HepG2 (cell line): ENCODE data around the gene SESN1. TPM values are rescaled to one million over a fixed set of nuclear protein-coding genes. Genes with fewer than 3 reads are reported as not detected.
A peak's percentile ranks its signal among the peaks of the same experiment; 100 is the strongest.

ENCODE experiments used
- ATAC-seq: fragments of 200-7000 bp; cut with Tn5 transposase; 3 replicates; pipeline ENCODE4 v1.9.1; 2020; ENCODE audit warnings: mild to moderate bottlenecking, moderate library complexity
- BruUV-seq: library from RNA; stranded (reverse); fragments of 400-500 nt; replicated peaks from 2 replicates; lab custom pipeline; 2021; lab: Mats Ljungman, UMichigan
- CTCF ChIA-PET: fragments of 300-600 bp; formaldehyde crosslinking; extraction: SDS; loops from one replicate; lab custom pipeline; 2021; ENCODE audit warnings: low total read pairs, inconsistent platforms, low intra/inter-chr PET ratio; lab: Yijun Ruan, JAX
- POLR2A ChIA-PET: fragments of 350-600 bp; sonication (Branson Sonifier 250); formaldehyde crosslinking; loops from one replicate; lab custom pipeline; 2020; ENCODE audit warnings: antibody characterized with exemption, inconsistent platforms; lab: Yijun Ruan, JAX
- DNase-seq: peaks from one replicate; pipeline ENCODE4 v3.0.0-alpha.2; 2015; ENCODE audit warnings: low spot score
- FAIRE-seq: peaks from 3 replicates; lab custom pipeline; 2011; peaks lifted over from hg19 to GRCh38; lab: Jason Lieb, UNC
- H2AFZ ChIP-seq: one replicate; pipeline ENCODE4 v1.6.1; 2011; ENCODE audit warnings: low read length, inconsistent platforms
- H3K27ac ChIP-seq: fragments of 300-600 bp; 3 replicates; pipeline ENCODE4 v1.8.0; 2011; ENCODE audit warnings: mixed run types, mild to moderate bottlenecking, mixed read lengths, low read length, inconsistent platforms; ENCODE audit not compliant: insufficient read depth; ENCODE audit errors: extremely low read length
- H3K27me3 ChIP-seq, 2 experiments: fragments of 200-600 bp in 1 of 2; 2 replicates in 1 of 2; 3 replicates in 1 of 2; pipeline versions ENCODE4 v1.6.0 to v1.8.0; 2011; ENCODE audit warnings: low read length in 2 of 2, mild to moderate bottlenecking in 2 of 2, moderate library complexity in 2 of 2, inconsistent platforms in 1 of 2; ENCODE audit not compliant: insufficient read depth in 2 of 2, control insufficient read depth in 1 of 2
- H3K36me3 ChIP-seq, 2 experiments: fragments of 200-600 bp in 1 of 2; replicated peaks in 1 of 2; 2 replicates in 1 of 2; 3 replicates in 1 of 2; pipeline versions ENCODE4 v1.5.1 to v1.8.0; 2011; ENCODE audit warnings: low read length in 2 of 2, inconsistent platforms in 1 of 2; ENCODE audit not compliant: insufficient read depth in 2 of 2, control insufficient read depth in 1 of 2
- H3K4me1 ChIP-seq: 2 replicates; pipeline ENCODE4 v1.5.1; 2012; ENCODE audit warnings: low read length, inconsistent platforms; ENCODE audit not compliant: insufficient read depth
- H3K4me2 ChIP-seq: 2 replicates; pipeline ENCODE4 v1.6.0; 2011; ENCODE audit warnings: low read depth, low read length, inconsistent platforms
- H3K4me3 ChIP-seq, 3 experiments: fragments of 200-600 bp in 1 of 3; sonication (generic), shearing (Covaris generic) in 1 of 3; replicated peaks in 1 of 3; 2 replicates each; pipeline ENCODE4 v1.5.1; 2011 to 2016; ENCODE audit warnings: low read length in 3 of 3, inconsistent platforms in 2 of 3, low read depth in 2 of 3, mild to moderate bottlenecking in 2 of 3, control low read depth in 1 of 3, mixed read lengths in 1 of 3; ENCODE audit not compliant: insufficient read depth in 1 of 3
- H3K79me2 ChIP-seq: one replicate; pipeline ENCODE4 v1.6.1; 2011; ENCODE audit warnings: low read length, inconsistent platforms; ENCODE audit not compliant: insufficient read depth
- H3K9ac ChIP-seq: 2 replicates; pipeline ENCODE4 v1.6.0; 2011; ENCODE audit warnings: mild to moderate bottlenecking, low read depth, low read length, inconsistent platforms; ENCODE audit not compliant: insufficient read depth
- H3K9me3 ChIP-seq: 2 replicates; pipeline ENCODE4 v1.5.1; 2012; ENCODE audit warnings: mild to moderate bottlenecking, low read length
- H4K20me1 ChIP-seq: 2 replicates; pipeline ENCODE4 v1.6.0; 2011; ENCODE audit warnings: inconsistent platforms, mild to moderate bottlenecking, low read length, moderate library complexity; ENCODE audit not compliant: insufficient read depth
- GATA4 ChIP-seq: sonication (generic); IDR thresholded peaks from 2 replicates; pipeline ENCODE4 v1.6.1; 2016; ENCODE audit warnings: antibody characterized with exemption, low read depth, borderline replicate concordance
- GPBP1L1 ChIP-seq: sonication (generic); formaldehyde crosslinking; IDR thresholded peaks from 2 replicates; pipeline ENCODE4 v1.5.0; 2020; ENCODE audit warnings: mild to moderate bottlenecking, missing genetic modification reagents
- HIC2 ChIP-seq: sonication (generic); formaldehyde crosslinking; IDR thresholded peaks from 2 replicates; pipeline ENCODE4 v1.9.0; 2022; ENCODE audit warnings: low read depth, missing genetic modification reagents
- HNF4A ChIP-seq: sonication (generic); formaldehyde crosslinking; IDR thresholded peaks from 2 replicates; pipeline ENCODE4 v1.4.0; 2020; ENCODE audit warnings: missing genetic modification reagents
- MAFF ChIP-seq: IDR thresholded peaks from 2 replicates; pipeline ENCODE4 v1.6.1; 2011; ENCODE audit warnings: low read depth, low read length, improper control_type of control experiment
- MAFK ChIP-seq, 2 experiments: IDR thresholded peaks in 1 of 2; conservative IDR thresholded peaks in 1 of 2; 2 replicates each; pipeline ENCODE4 v1.6.1; 2011; ENCODE audit warnings: improper control_type of control experiment in 2 of 2, low read length in 2 of 2
- MAX ChIP-seq: IDR thresholded peaks from 2 replicates; pipeline ENCODE4 v1.6.1; 2012; ENCODE audit warnings: inconsistent platforms
- MTERF4 ChIP-seq: sonication (generic); formaldehyde crosslinking; IDR thresholded peaks from 2 replicates; pipeline ENCODE4 v1.8.0; 2023; ENCODE audit warnings: mild to moderate bottlenecking, missing genetic modification reagents
- PCBP2 ChIP-seq: fragments of 200-400 bp; formaldehyde crosslinking; optimal IDR thresholded peaks from 2 replicates; pipeline ENCODE3; 2018; ENCODE audit warnings: low read length, low read depth; ENCODE audit not compliant: poor library complexity, severe bottlenecking
- RAD51 ChIP-seq: fragments of 450-650 bp; IDR thresholded peaks from 2 replicates; pipeline ENCODE4 v1.6.1; 2016; ENCODE audit warnings: borderline replicate concordance
- WIZ ChIP-seq: sonication (generic); formaldehyde crosslinking; IDR thresholded peaks from 2 replicates; pipeline ENCODE4 v1.5.1; 2020; ENCODE audit warnings: mild to moderate bottlenecking, missing genetic modification reagents
- ZBTB25 ChIP-seq: IDR thresholded peaks from 2 replicates; pipeline ENCODE4 v1.6.1; 2018; ENCODE audit warnings: missing genetic modification reagents
- ZNF510 ChIP-seq: sonication (generic); formaldehyde crosslinking; IDR thresholded peaks from 2 replicates; pipeline ENCODE4 v1.4.0; 2020; ENCODE audit warnings: low read depth, mild to moderate bottlenecking, missing genetic modification reagents
- ZNF766 ChIP-seq: sonication (generic); formaldehyde crosslinking; IDR thresholded peaks from 2 replicates; pipeline ENCODE4 v1.5.0; 2020; ENCODE audit warnings: missing genetic modification reagents, borderline replicate concordance
- WGBS: methylation state at CpG from one replicate; pipeline ENCODE4 v1.1.6; 2017; ENCODE audit warnings: low lambda C conversion rate; 5-methylcytosine and 5-hydroxymethylcytosine counted together
- in situ Hi-C: cut with HindIII; loops from 2 replicates; pipeline ENCODE4 v1.10.0; 2017; ENCODE audit warnings: low pct_unique_long_range_greater_than_20kb; ENCODE audit not compliant: extremely low pct_ligation_motif_present
- intact Hi-C: fragments of 100-400 bp; cut with micrococcal nuclease; formaldehyde crosslinking; loops from one replicate; pipeline ENCODE4 v1.10.0; 2022; ENCODE audit not compliant: unreplicated experiment
- polyA plus RNA-seq, 8 experiments: library from polyadenylated mRNA; depleted of rRNA in 3 of 8; stranded (reverse) in 7 of 8; unstranded in 1 of 8; fragments of >200 nt; fragmentation: Illumina TruSeq in 4 of 8; extraction: Trizol in 4 of 8; gene quantifications; 2 replicates each; pipeline versions ENCODE4 v1.2.1 to v1.2.3, GENCODE V29; 2011 to 2016; ENCODE audit warnings: low read depth in 4 of 8, missing spikeins in 1 of 8, mixed read lengths in 1 of 8; ENCODE audit not compliant: insufficient read depth in 1 of 8
- total RNA-seq, 5 experiments: library from RNA; depleted of rRNA; stranded (reverse); fragments of >200 nt; fragmentation: Illumina TruSeq; extraction: Trizol; gene quantifications; 2 replicates each; pipeline ENCODE4 v1.2.3, GENCODE V29; 2016; ENCODE audit warnings: low read depth in 1 of 5

SESN1 gene
- total and polyA plus RNA-seq, 2 of the 13 experiments (the other 11 are each of a cell fraction or from before 2014, with no cell fraction given), result 24.9 to 44.7 TPM

- Histone ChIP-seq H3K36me3 (no peaks in the 10 kb centered on the region), H3K27me3 (no peaks in the 10 kb centered on the region), H3K4me1 (peaks cover 16% of the 10 kb centered on the region), H3K79me2 (no peaks in the 10 kb centered on the region), H3K27ac (no peak overlapping the region), H2AFZ (no peak overlapping the region), H3K9me3 (no peaks in the 10 kb centered on the region), H4K20me1 (no peaks in the 10 kb centered on the region), H3K9ac (no peak overlapping the region), H3K4me2 (no peak overlapping the region), H3K4me3 (no peak overlapping the region)
- FAIRE-seq, result no peak
- in situ Hi-C loops, result no loop called here
- DNase-seq, result no peak
- POLR2A ChIA-PET, result interaction anchor here (1.2 kb wide), 1 partner anchor 50 kb away, joined by 3 read pairs; no protein-coding TSS in a partner anchor
- no peak for TF ChIP-seq PCBP2
- no peak for TF ChIP-seq RAD51
- TF ChIP-seq MAFK (conservative IDR thresholded peaks at IDR 0.05 in 1 of 2, IDR thresholded peaks at IDR 0.05 in 1 of 2; ENCODE audit: low read length in 2 of 2), result peak; percentile 37 to 77; a peak in 3 of 4 replicates
- no peak for TF ChIP-seq MAX
- peak; percentile 59 for TF ChIP-seq MAFF
- no peak for TF ChIP-seq HNF4A (CRISPR knock-in tag)
- TF ChIP-seq WIZ (CRISPR knock-in tag), result no peak
- no peak for ATAC-seq
- WGBS, result 97% methylated on average over 2 of the region's 2 CpGs
- no TSS peak for BruUV-seq
- CTCF ChIA-PET, result no interaction called here
- intact Hi-C loops, result loop anchor here (1.0 kb wide), 1 partner anchor 8 kb away; no protein-coding TSS in a partner anchor
These were observed 36.0 kb downstream of the SESN1 start for GRCh38 chr6:109058620-109059019.

- no peak for ATAC-seq
- CTCF ChIA-PET, result no interaction called here
- intact Hi-C loops, result no loop called here
- TF ChIP-seq GATA4 (no peak), ZBTB25 (no peak), ZNF766 (CRISPR knock-in tag) (no peak), HIC2 (CRISPR knock-in tag) (no peak), ZNF510 (CRISPR knock-in tag) (no peak), GPBP1L1 (CRISPR knock-in tag) (no peak), MTERF4 (CRISPR knock-in tag) (no peak)
These were observed 38.0 kb downstream of the SESN1 start for GRCh38 chr6:109056661-109057060.

More at GRCh38 chr6:109056661-109057060, 38.0 kb downstream of the SESN1 start:
- BruUV-seq, result no TSS peak
- no peak overlapping the region for H3K4me3 ChIP-seq
- no peaks in the 10 kb centered on the region for H3K9me3 ChIP-seq
- in situ Hi-C loops, result no loop called here
- no peaks in the 10 kb centered on the region for H3K27me3 ChIP-seq
- no peaks in the 10 kb centered on the region for H4K20me1 ChIP-seq
- H3K36me3 ChIP-seq, result no peaks in the 10 kb centered on the region
- no peak overlapping the region for H3K27ac ChIP-seq
- H3K9ac ChIP-seq, result no peak overlapping the region
- DNase-seq (no peak), FAIRE-seq (no peak)
- no peak overlapping the region for H3K4me2 ChIP-seq
- H3K79me2 ChIP-seq, result no peaks in the 10 kb centered on the region
- peaks cover 27% of the 10 kb centered on the region for H3K4me1 ChIP-seq
- no peak overlapping the region for H2AFZ ChIP-seq
- POLR2A ChIA-PET, result no interaction called here
